Nephron (organoid): ENCODE results near the gene SMAD3.
A peak's percentile ranks its signal among the peaks of the same experiment; 100 is the strongest.

Source experiments
- H3K27ac Mint-ChIP-seq, 3 experiments: 2 replicates each; pipeline ENCODE4 v1.8.0; 2020; ENCODE audit warnings: mixed read lengths in 3 of 3, mild to moderate bottlenecking in 2 of 3, moderate library complexity in 1 of 3
- H3K27me3 Mint-ChIP-seq: 2 replicates; pipeline ENCODE4 v1.8.0; 2021; ENCODE audit warnings: low read depth, mild to moderate bottlenecking, moderate library complexity, mixed read lengths
- H3K36me3 Mint-ChIP-seq: 2 replicates; pipeline ENCODE4 v1.8.0; 2020; ENCODE audit warnings: low read depth, mixed read lengths
- H3K4me1 Mint-ChIP-seq: 2 replicates; pipeline ENCODE4 v1.8.0; 2020; ENCODE audit warnings: mixed read lengths
- H3K4me3 Mint-ChIP-seq, 3 experiments: 2 replicates each; pipeline ENCODE4 v1.8.0; 2020; ENCODE audit warnings: mild to moderate bottlenecking in 3 of 3, mixed read lengths in 3 of 3, moderate library complexity in 2 of 3
- H3K9me3 Mint-ChIP-seq: 2 replicates; pipeline ENCODE4 v1.8.0; 2020; ENCODE audit warnings: mixed read lengths
- CTCF ChIP-seq, 3 experiments: fragments of 200-600 bp; sonication (generic); IDR thresholded peaks; one replicate each; pipeline ENCODE4 v1.5.0; 2021; ENCODE audit warnings: antibody characterized with exemption in 3 of 3; ENCODE audit not compliant: unreplicated experiment in 3 of 3

SMAD3 gene

GRCh38 chr15:67051088-67052045 lies 14.0 kb upstream of the SMAD3 start:
- no peaks in the 10 kb centered on the region for H3K9me3 Mint-ChIP-seq

DNA sequence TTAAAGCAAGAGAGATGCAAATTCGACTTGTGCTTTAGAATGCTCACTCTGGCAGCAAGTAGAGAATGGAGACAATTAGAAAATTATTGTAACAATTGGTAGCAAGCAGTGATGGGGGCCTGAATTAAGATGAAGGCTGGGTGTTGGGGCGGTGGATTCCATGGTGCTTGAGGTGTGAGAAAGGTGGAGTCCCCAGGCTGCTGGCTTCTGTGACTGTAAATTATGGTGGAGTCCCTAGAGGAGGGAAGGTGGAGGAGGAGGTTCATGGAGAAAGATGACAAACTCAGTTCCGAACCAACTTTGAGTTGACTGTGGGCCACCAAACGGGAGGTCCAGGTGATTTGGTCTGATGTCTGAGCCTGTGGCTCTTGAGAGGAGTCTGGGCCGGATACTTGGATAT lies 10.7 kb upstream of the SMAD3 start:
- Mint-ChIP-seq H3K36me3 (no peaks in the 10 kb centered on the region), H3K9me3 (no peaks in the 10 kb centered on the region), H3K27ac (no peak overlapping the region), H3K27me3 (no peaks in the 10 kb centered on the region), H3K4me3 (no peak overlapping the region), H3K4me1 (peaks cover 25% of the 10 kb centered on the region)
- TF ChIP-seq CTCF (IDR thresholded peaks at IDR 0.05; ENCODE audit: unreplicated experiment in 3 of 3), result no peak

More at GRCh38 chr15:67051088-67052045, 14.0 kb upstream of the SMAD3 start:
- Mint-ChIP-seq H3K36me3 (no peaks in the 10 kb centered on the region), H3K4me1 (peaks cover 34% of the 10 kb centered on the region), H3K4me3 (no peak overlapping the region), H3K27ac (peak overlapping the region; percentile 80 to 95 (median 91)), H3K27me3 (no peaks in the 10 kb centered on the region)
- TF ChIP-seq CTCF (IDR thresholded peaks at IDR 0.05; ENCODE audit: unreplicated experiment in 3 of 3), result no peak

- Mint-ChIP-seq H3K4me3 (peak overlapping the region; percentile 3 to 57 (median 8)), H3K36me3 (no peaks in the 10 kb centered on the region), H3K4me1 (peaks cover 30% of the 10 kb centered on the region), H3K27me3 (peaks cover 13% of the 10 kb centered on the region), H3K27ac (peak overlapping the region; percentile 46 to 63 (median 57)), H3K9me3 (no peaks in the 10 kb centered on the region)
- no peak for TF ChIP-seq CTCF (IDR thresholded peaks at IDR 0.05; ENCODE audit: unreplicated experiment in 3 of 3)
Observed at GRCh38 chr15:67059127-67059553, 6.3 kb upstream of the SMAD3 start.

GRCh38 chr15:67061811-67062368 lies 3.5 kb upstream of the SMAD3 start:
- no peaks in the 10 kb centered on the region for H3K9me3 Mint-ChIP-seq
- peak overlapping the region in 1 of 3 experiments; percentile 5 for H3K4me3 Mint-ChIP-seq
- H3K27me3 Mint-ChIP-seq, result peaks cover 13% of the 10 kb centered on the region
- no peaks in the 10 kb centered on the region for H3K36me3 Mint-ChIP-seq
- peaks cover 37% of the 10 kb centered on the region for H3K4me1 Mint-ChIP-seq
- H3K27ac Mint-ChIP-seq, result peak overlapping the region; percentile 55 to 94 (median 93)
- no peak for TF ChIP-seq CTCF (IDR thresholded peaks at IDR 0.05; ENCODE audit: unreplicated experiment in 3 of 3)

DNA sequence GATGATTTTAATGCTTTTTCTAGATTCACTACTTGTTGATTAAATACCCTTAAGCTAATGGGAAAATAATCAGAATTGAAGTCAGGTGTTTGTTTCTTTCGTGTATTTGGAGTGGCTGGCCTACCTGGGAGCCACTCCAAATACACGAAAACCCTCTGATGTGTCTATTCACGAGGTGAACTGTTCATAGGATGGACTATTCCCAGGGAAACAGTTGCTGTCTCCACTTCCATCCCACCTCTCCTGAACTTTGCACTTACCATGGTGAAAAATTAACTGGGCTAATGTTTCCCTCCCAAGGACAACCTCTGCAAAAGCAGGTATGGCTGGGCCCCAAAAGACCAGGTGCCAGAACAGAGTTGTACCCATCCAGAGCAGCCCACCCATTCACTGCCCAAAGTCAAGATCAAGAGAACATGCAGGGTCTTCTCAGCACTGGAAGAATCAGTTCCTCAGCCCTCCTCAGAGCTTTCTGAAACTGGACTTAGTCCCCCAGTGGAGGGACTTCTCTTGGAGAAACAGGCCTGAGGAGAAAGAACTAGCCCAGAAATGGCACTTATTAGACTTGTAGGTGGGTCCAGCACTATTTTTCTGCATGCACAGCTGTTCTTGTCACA lies 2.9 kb upstream of the SMAD3 start:
- no peak for TF ChIP-seq CTCF (IDR thresholded peaks at IDR 0.05; ENCODE audit: unreplicated experiment in 3 of 3)
- Mint-ChIP-seq H3K4me3 (peak overlapping the region in 2 of 3 experiments; percentile 34 to 36), H3K9me3 (no peaks in the 10 kb centered on the region), H3K36me3 (no peaks in the 10 kb centered on the region), H3K27ac (peak overlapping the region; percentile 55 to 94 (median 93)), H3K27me3 (peaks cover 13% of the 10 kb centered on the region), H3K4me1 (peaks cover 42% of the 10 kb centered on the region)
